ENCODE measurements around the gene SEPTIN1. TPM values are rescaled to one million over a fixed set of nuclear protein-coding genes. Genes with fewer than 3 reads are reported as not detected.
A peak's percentile ranks its signal among the peaks of the same experiment; 100 is the strongest.

The SEPTIN1 gene
- total RNA-seq, result under 1 TPM; 0.26 to 0.33 TPM

- no peaks in the 10 kb centered on the region for H3K36me3 ChIP-seq (replicated peaks in 1 of 2; ENCODE audit: insufficient read depth in 1 of 2, low read depth in 2 of 2)
- H3K4me3 ChIP-seq, result no peak within 1 kb of the TSS
- TF ChIP-seq POLR2A (IDR thresholded peaks at IDR 0.05), result no peak
- no peak for TF ChIP-seq CTCF (IDR thresholded peaks at IDR 0.05)
- H3K27ac ChIP-seq, result no peak within 1 kb of the TSS
- H3K27me3 ChIP-seq, result no peaks in the 10 kb centered on the region
- DNase-seq, result no peak
- ATAC-seq, result no peak
- 50 to 55% methylated on average over 10 to 12 of the region's 12 CpGs for WGBS, 2 donors
- no peaks in the 10 kb centered on the region for H3K9me3 ChIP-seq
- intact Hi-C loops (cut with DNase I), result no loop called here
- H3K4me1 ChIP-seq, result peaks cover 12% of the 10 kb centered on the region
Observed at GRCh38 chr16:30382111-30382881, at the start of gene SEPTIN1. SEPTIN1 (minus strand) TSS chr16:30382561; CDS start chr16:30382542, 19 bp downstream.

- H3K4me3 ChIP-seq, result no peak overlapping the region
- TF ChIP-seq POLR2A (IDR thresholded peaks at IDR 0.05) (no peak), CTCF (IDR thresholded peaks at IDR 0.05) (peak in 1 of 7 experiments; percentile 7)
- intact Hi-C loops (cut with DNase I), result loop anchor here (5.0 kb wide), 1 partner anchor 92 kb away; no protein-coding TSS in a partner anchor
- peaks cover 23% of the 10 kb centered on the region for H3K4me1 ChIP-seq
- no peaks in the 10 kb centered on the region for H3K9me3 ChIP-seq
- H3K36me3 ChIP-seq (replicated peaks in 1 of 2; ENCODE audit: insufficient read depth in 1 of 2, low read depth in 2 of 2), result no peaks in the 10 kb centered on the region
- DNase-seq, result no peak
- ATAC-seq, result peak; percentile 3
- peak overlapping the region; percentile 40 to 76 (median 54) for H3K27ac ChIP-seq
- 54 to 57% methylated on average over 8 to 19 of the region's 19 CpGs for WGBS, 2 donors
- no peaks in the 10 kb centered on the region for H3K27me3 ChIP-seq
Observed at GRCh38 chr16:30430428-30430970, 48.1 kb upstream of the SEPTIN1 start.

GRCh38 chr16:30429678-30430427 is 47.5 kb upstream of the SEPTIN1 start, which contains the start of gene DCTPP1:
DCTPP1 (minus strand) TSS chr16:30430030; CDS start chr16:30429980, 50 bp downstream.
- H3K27ac ChIP-seq, result peak within 1 kb of the TSS; percentile 45 to 76 (median 60)
- WGBS, 2 donors, result 0 to 2% methylated on average over 16 to 42 of the region's 49 CpGs
- no peaks in the 10 kb centered on the region for H3K27me3 ChIP-seq
- H3K9me3 ChIP-seq, result no peaks in the 10 kb centered on the region
- ATAC-seq (peak; percentile 99), DNase-seq (peak; percentile 96 to 99 (median 98))
- TF ChIP-seq POLR2A (IDR thresholded peaks at IDR 0.05), result peak in 2 of 3 donors; percentile 68 to 70
- peak; percentile 62 to 98 (median 97) for TF ChIP-seq CTCF (IDR thresholded peaks at IDR 0.05)
- H3K4me1 ChIP-seq, result peaks cover 23% of the 10 kb centered on the region
- intact Hi-C loops (cut with DNase I), result loop anchor here (5.0 kb wide), 1 partner anchor 92 kb away; no protein-coding TSS in a partner anchor
- peak within 1 kb of the TSS; percentile 42 to 52 for H3K4me3 ChIP-seq
- no peaks in the 10 kb centered on the region for H3K36me3 ChIP-seq (replicated peaks in 1 of 2; ENCODE audit: insufficient read depth in 1 of 2, low read depth in 2 of 2)

GRCh38 chr16:30429418-30429677 is 47.0 kb upstream of the SEPTIN1 start:
- Histone ChIP-seq H3K4me3 (peak overlapping the region; percentile 42 to 52), H3K27ac (peak overlapping the region; percentile 32 to 76 (median 60)), H3K27me3 (no peaks in the 10 kb centered on the region), H3K4me1 (peaks cover 23% of the 10 kb centered on the region), H3K9me3 (no peaks in the 10 kb centered on the region), H3K36me3 (replicated peaks in 1 of 2; ENCODE audit: insufficient read depth in 1 of 2, low read depth in 2 of 2) (peaks cover 0 to 1% of the 10 kb centered on the region in 2 donors)
- ATAC-seq (no peak), DNase-seq (no peak)
- TF ChIP-seq POLR2A (IDR thresholded peaks at IDR 0.05), result no peak
- no peak for TF ChIP-seq CTCF (IDR thresholded peaks at IDR 0.05)
- intact Hi-C loops (cut with DNase I), result no loop called here
- 1 to 2% methylated on average over 11 of the region's 11 CpGs for WGBS, 2 donors
